Stomach (tissue), 4 donors: ENCODE data around the gene ZACN.
"Not testable (repeated sequence)": the region's sequence is repeated elsewhere in the genome, so short reads cannot be mapped to it uniquely, and the experiment has no call there.

Source experiments
- CTCF ChIP-seq, 7 experiments: fragments of 450-650 bp in 4 of 7; fragments of 200-600 bp in 3 of 7; sonication (generic) in 3 of 7; IDR thresholded peaks; one replicate each; pipeline ENCODE4 v1.5.1; 2016 to 2019; ENCODE audit warnings: antibody characterized with exemption in 7 of 7, control low read depth in 2 of 7, mild to moderate bottlenecking in 1 of 7
- EP300 ChIP-seq: sonication (generic); formaldehyde crosslinking; IDR thresholded peaks from one replicate; pipeline ENCODE4 v1.6.1; 2017; ENCODE audit warnings: antibody characterized with exemption
- POLR2AphosphoS5 ChIP-seq, 3 donors: sonication (generic); formaldehyde crosslinking; IDR thresholded peaks; one replicate each; pipeline ENCODE4 v1.6.1; 2016; ENCODE audit warnings: antibody characterized with exemption in 3 of 3

- not testable (repeated sequence) for TF ChIP-seq POLR2AphosphoS5 (IDR thresholded peaks at IDR 0.05); EP300; CTCF (IDR thresholded peaks at IDR 0.05)
These were observed 612 bp upstream of the ZACN start for GRCh38 chr17:76078370-76078769.
